ENCODE data around the gene L3MBTL1.

Gene L3MBTL1

GRCh38 chr20:43508106-43508505, 609 bp downstream of the L3MBTL1 start:
- no peak for DNase-seq

GRCh38 chr20:43508604-43509040, 1.1 kb downstream of the L3MBTL1 start:
- DNase-seq = no peak

GRCh38 chr20:43511879-43512278, 4.4 kb downstream of the L3MBTL1 start:
- no peak for DNase-seq

- no peak for DNase-seq
Observed at GRCh38 chr20:43513372-43513930, 6.0 kb downstream of the L3MBTL1 start.

- DNase-seq = no peak
Observed at GRCh38 chr20:43513931-43514647, 6.6 kb downstream of the L3MBTL1 start.

GRCh38 chr20:43514648-43514999, 7.1 kb downstream of the L3MBTL1 start:
- DNase-seq = no peak

- no peak for DNase-seq
Observed at GRCh38 chr20:43515628-43516027, 8.1 kb downstream of the L3MBTL1 start.

GRCh38 chr20:43516251-43516824, 8.8 kb downstream of the L3MBTL1 start:
- no peak for DNase-seq

GRCh38 chr20:43520074-43520630, 12.7 kb downstream of the L3MBTL1 start:
- no peak for DNase-seq

- DNase-seq = no peak
Observed at GRCh38 chr20:43525021-43525420, 17.5 kb downstream of the L3MBTL1 start.

- no peak for DNase-seq
Observed at GRCh38 chr20:43528258-43528875, 20.9 kb downstream of the L3MBTL1 start.

GRCh38 chr20:43529051-43529450, 21.6 kb downstream of the L3MBTL1 start:
- DNase-seq = no peak

- no peak for DNase-seq
Observed at GRCh38 chr20:43529457-43530153, 22.1 kb downstream of the L3MBTL1 start.

- no peak for DNase-seq
Observed at GRCh38 chr20:43530321-43531090, 23.0 kb downstream of the L3MBTL1 start.

- no peak for DNase-seq
Observed at GRCh38 chr20:43531091-43531443, 23.6 kb downstream of the L3MBTL1 start.

GRCh38 chr20:43532416-43533055, 25.0 kb downstream of the L3MBTL1 start:
- no peak for DNase-seq

GRCh38 chr20:43533060-43533459, 25.6 kb downstream of the L3MBTL1 start:
- DNase-seq = no peak

GRCh38 chr20:43534016-43534415, 26.5 kb downstream of the L3MBTL1 start:
- DNase-seq = no peak

- no peak for DNase-seq
Observed at GRCh38 chr20:43534791-43535350, 27.4 kb downstream of the L3MBTL1 start.

GRCh38 chr20:43535370-43536004, 28.0 kb downstream of the L3MBTL1 start:
- DNase-seq = no peak

All from DMS79 treated with DMSO at 0.1 percent for 48 hours (cell line).